Karpas-422 (cell line): Measurements from ENCODE around the gene UHRF1. TPM values are rescaled to one million over a fixed set of nuclear protein-coding genes. Genes with fewer than 3 reads are reported as not detected.

Source experiments
- small RNA-seq: library from RNA; depleted of rRNA; stranded (forward); fragments of <200 nt; gene quantifications from one replicate; pipeline ENCODE3, GENCODE V24; 2014
- total RNA-seq: library from RNA; depleted of rRNA; stranded (reverse); fragments of >200 nt; shearing (Covaris generic); gene quantifications from 2 replicates; pipeline ENCODE4 v1.2.3, GENCODE V29; 2014; ENCODE audit warnings: low replicate concordance; rRNA removed

The UHRF1 gene
- total RNA-seq, 1 experiment from 2014 or later: 13.6 TPM

Small RNA genes within 50 kb of the gene (small RNA-seq; reads per million reads assigned to genes)
- gene MIR4747: not detected

Other genes starting within 250 kb of the UHRF1 start
- gene MYDGF, start 239.2 kb upstream of the UHRF1 start, total RNA-seq: 30.8 and 63.4 TPM in 2 replicates
- gene DPP9, start 185.7 kb upstream of the UHRF1 start, total RNA-seq: 26.8 and 34.8 TPM in 2 replicates
- 7.8 and 12.5 TPM in 2 replicates for gene FEM1A, start 117.8 kb upstream of the UHRF1 start, total RNA-seq
- gene TICAM1, start 77.8 kb upstream of the UHRF1 start, total RNA-seq: 2.1 and 2.7 TPM in 2 replicates
- 28.7 and 68.1 TPM in 2 replicates for gene PLIN3, start 41.8 kb upstream of the UHRF1 start, total RNA-seq
- not detected in 2 replicates for gene ARRDC5, start 6.6 kb upstream of the UHRF1 start, total RNA-seq
- 50.8 and 59.7 TPM in 2 replicates for gene KDM4B, start 59.6 kb downstream of the UHRF1 start, total RNA-seq